Activated T-cell treated with anti-CD3 and anti-CD28 coated beads, Interleukin-2, amount 50 U/mL, for 48 hours (primary cell): ENCODE results near the gene SPANXN4.

ENCODE experiments used
- DNase-seq, 2 experiments: peaks; one replicate each; pipeline ENCODE4 v3.0.0-alpha.2; 2020

SPANXN4 gene

GRCh38 chrX:143025628-143026027, at the start of gene SPANXN4:
SPANXN4 (plus strand) TSS chrX:143025928; CDS start chrX:143026015, 87 bp downstream.
- no peak for DNase-seq

GRCh38 chrX:142977128-142977914, 48.4 kb upstream of the SPANXN4 start:
- no peak for DNase-seq

- DNase-seq, result no peak
These were observed 47.5 kb upstream of the SPANXN4 start for GRCh38 chrX:142978130-142978684.

- no peak for DNase-seq
These were observed 43.0 kb upstream of the SPANXN4 start for GRCh38 chrX:142982679-142983078.

GRCh38 chrX:142994988-142995387, 30.7 kb upstream of the SPANXN4 start:
- DNase-seq, result no peak

GRCh38 chrX:142998447-142999198, 27.1 kb upstream of the SPANXN4 start:
- no peak for DNase-seq

- no peak for DNase-seq
These were observed 26.5 kb upstream of the SPANXN4 start for GRCh38 chrX:142999199-142999701.

GRCh38 chrX:143002206-143002605, 23.5 kb upstream of the SPANXN4 start:
- DNase-seq, result no peak

GRCh38 chrX:143017272-143017671, 8.5 kb upstream of the SPANXN4 start:
- peak in 1 of 2 experiments; percentile 21 for DNase-seq

GRCh38 chrX:143027275-143027674, 1.5 kb downstream of the SPANXN4 start:
- DNase-seq, result no peak

GRCh38 chrX:143047511-143047910, 21.8 kb downstream of the SPANXN4 start:
- no peak for DNase-seq

GRCh38 chrX:143058120-143058519, 32.4 kb downstream of the SPANXN4 start:
- no peak for DNase-seq

GRCh38 chrX:143081231-143081630, 55.5 kb downstream of the SPANXN4 start:
- no peak for DNase-seq

- DNase-seq, result no peak
These were observed 56.8 kb downstream of the SPANXN4 start for GRCh38 chrX:143082537-143082936.
